ENCODE measurements around the gene PTGIS.

Gene PTGIS

DNA sequence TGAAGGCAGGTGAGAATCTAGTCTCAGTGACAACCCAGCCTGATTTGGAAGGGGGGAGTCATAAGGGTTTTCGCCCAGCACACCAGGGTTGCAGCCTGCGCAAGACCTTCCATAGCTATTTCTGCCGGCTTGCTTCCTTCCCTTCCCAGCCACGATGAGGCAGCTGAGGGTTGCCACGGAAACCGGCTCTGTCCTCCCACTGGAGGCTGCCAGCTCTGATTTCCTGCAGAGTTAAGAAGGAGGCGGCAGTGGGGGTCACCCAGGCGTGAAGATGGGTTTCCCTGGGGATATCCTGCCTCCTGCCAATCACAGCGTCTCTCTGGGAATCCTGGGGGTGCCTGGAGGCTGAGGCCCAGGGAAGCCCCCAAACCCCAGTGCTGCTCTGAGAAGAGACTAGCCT lies 62.4 kb downstream of the PTGIS start:
- peak overlapping the region in 5 of 11 experiments; percentile 26 to 46 (median 41); a peak in 4 of 22 replicates for H3K9ac ChIP-seq
- no peaks in the 10 kb centered on the region for H3K27me3 ChIP-seq
- H3K9me3 ChIP-seq (replicated peaks in 1 of 11): peaks cover 0 to 6% (median 0%) of the 10 kb centered on the region in 11 experiments; a peak in 5 of 22 replicates
- peak overlapping the region; percentile 58 to 98 (median 83) for H3K4me2 ChIP-seq
- peak overlapping the region in 5 of 10 experiments; percentile 26 to 47 (median 36); a peak in 8 of 20 replicates for H3K4me3 ChIP-seq
- H3K27ac ChIP-seq: peak overlapping the region in 6 of 11 experiments; percentile 0 to 62 (median 42); a peak in 10 of 22 replicates
- peak in 4 of 11 experiments; percentile 15 to 83 (median 60); a peak in 7 of 22 replicates for TF ChIP-seq Cebpa-rat (IDR thresholded peaks at IDR 0.05)
- H3K36me3 ChIP-seq: no peaks in the 10 kb centered on the region
- H4K20me1 ChIP-seq: peaks cover 0 to 4% (median 0%) of the 10 kb centered on the region in 11 experiments; a peak in 2 of 22 replicates
- peaks cover 19 to 67% (median 58%) of the 10 kb centered on the region in 10 experiments for H3K4me1 ChIP-seq

DNA sequence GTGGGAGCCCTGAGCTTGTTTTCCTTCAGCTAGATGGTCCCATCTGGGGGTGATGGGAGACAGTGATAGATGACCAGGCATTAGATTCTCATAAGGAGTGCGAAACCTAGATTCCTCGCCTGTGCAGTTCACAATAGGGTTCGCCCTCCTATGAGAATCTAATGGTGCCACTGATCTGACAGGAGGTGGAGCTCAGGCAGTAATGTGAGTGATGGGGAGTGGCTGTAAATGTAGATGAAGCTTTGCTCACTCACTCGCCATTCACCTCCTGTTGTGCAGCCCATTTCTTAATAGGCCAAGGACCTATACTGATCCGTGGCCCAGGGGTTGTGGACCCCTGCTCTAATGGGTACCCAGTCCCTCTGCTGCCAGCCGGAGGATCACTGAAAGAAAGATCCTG lies 64.8 kb downstream of the PTGIS start:
- no peak overlapping the region for H3K4me3 ChIP-seq
- H3K4me1 ChIP-seq: peaks cover 19 to 52% (median 49%) of the 10 kb centered on the region in 10 experiments
- H3K36me3 ChIP-seq: no peaks in the 10 kb centered on the region
- no peaks in the 10 kb centered on the region for H3K27me3 ChIP-seq
- TF ChIP-seq Cebpa-rat (IDR thresholded peaks at IDR 0.05): no peak
- no peak overlapping the region for H3K9ac ChIP-seq
- H3K27ac ChIP-seq: peak overlapping the region in 1 of 11 experiments; percentile 20; a peak in 1 of 22 replicates
- H4K20me1 ChIP-seq: peaks cover 0 to 4% (median 0%) of the 10 kb centered on the region in 11 experiments; a peak in 2 of 22 replicates
- peaks cover 0 to 7% (median 4%) of the 10 kb centered on the region in 11 experiments; a peak in 6 of 22 replicates for H3K9me3 ChIP-seq (replicated peaks in 1 of 11)
- peak overlapping the region in 8 of 11 experiments; percentile 25 to 98 (median 82); a peak in 10 of 22 replicates for H3K4me2 ChIP-seq

DNA sequence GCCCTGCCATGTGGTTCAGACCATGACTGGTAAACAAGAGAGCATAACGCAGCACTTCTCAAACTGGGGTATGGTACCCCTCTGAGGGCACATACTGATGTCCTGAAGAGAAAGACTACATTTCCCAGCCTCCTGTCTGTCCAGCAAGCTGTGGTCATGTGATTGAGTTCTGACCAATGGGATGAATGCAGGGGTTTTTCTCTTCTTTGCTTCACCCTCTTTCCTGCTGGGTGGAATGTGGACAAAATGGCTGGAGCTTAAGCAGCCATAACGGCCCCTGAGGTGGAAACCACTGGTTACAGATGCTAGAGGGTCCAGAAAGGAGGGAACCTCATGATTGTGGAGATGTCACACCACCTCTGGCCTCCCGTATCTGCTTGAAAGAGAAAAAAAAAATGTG lies 66.0 kb downstream of the PTGIS start:
- Histone ChIP-seq H3K36me3 (no peaks in the 10 kb centered on the region), H3K27me3 (no peaks in the 10 kb centered on the region), H4K20me1 (peaks cover 0 to 4% (median 0%) of the 10 kb centered on the region in 11 experiments; a peak in 1 of 22 replicates), H3K9ac (no peak overlapping the region), H3K9me3 (replicated peaks in 1 of 11) (peaks cover 0 to 9% (median 4%) of the 10 kb centered on the region in 11 experiments; a peak in 6 of 22 replicates), H3K4me1 (peaks cover 19 to 39% (median 37%) of the 10 kb centered on the region in 10 experiments), H3K4me3 (no peak overlapping the region), H3K27ac (no peak overlapping the region), H3K4me2 (no peak overlapping the region)
- TF ChIP-seq Cebpa-rat (IDR thresholded peaks at IDR 0.05): no peak

DNA sequence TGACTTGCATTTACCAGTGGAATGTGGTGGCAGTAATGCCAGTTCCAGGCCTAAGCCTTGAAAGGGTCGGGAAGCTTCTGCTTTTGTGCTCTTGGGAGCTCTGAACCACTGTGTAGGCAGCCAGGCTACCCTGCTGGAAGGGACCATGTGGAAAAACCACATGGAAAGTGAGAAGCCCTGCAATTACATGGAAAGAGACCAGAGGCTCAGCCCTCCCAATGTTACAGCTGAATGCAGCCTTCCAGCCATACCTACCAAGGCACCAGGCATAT lies 70.6 kb downstream of the PTGIS start:
- Histone ChIP-seq H4K20me1 (no peaks in the 10 kb centered on the region), H3K9ac (no peak overlapping the region), H3K27ac (no peak overlapping the region), H3K4me3 (no peak overlapping the region), H3K4me1 (no peaks in the 10 kb centered on the region), H3K27me3 (no peaks in the 10 kb centered on the region), H3K36me3 (no peaks in the 10 kb centered on the region), H3K4me2 (no peak overlapping the region), H3K9me3 (replicated peaks in 1 of 11) (peaks cover 0 to 9% (median 4%) of the 10 kb centered on the region in 11 experiments; a peak in 6 of 22 replicates)
- no peak for TF ChIP-seq Cebpa-rat (IDR thresholded peaks at IDR 0.05)

DNA sequence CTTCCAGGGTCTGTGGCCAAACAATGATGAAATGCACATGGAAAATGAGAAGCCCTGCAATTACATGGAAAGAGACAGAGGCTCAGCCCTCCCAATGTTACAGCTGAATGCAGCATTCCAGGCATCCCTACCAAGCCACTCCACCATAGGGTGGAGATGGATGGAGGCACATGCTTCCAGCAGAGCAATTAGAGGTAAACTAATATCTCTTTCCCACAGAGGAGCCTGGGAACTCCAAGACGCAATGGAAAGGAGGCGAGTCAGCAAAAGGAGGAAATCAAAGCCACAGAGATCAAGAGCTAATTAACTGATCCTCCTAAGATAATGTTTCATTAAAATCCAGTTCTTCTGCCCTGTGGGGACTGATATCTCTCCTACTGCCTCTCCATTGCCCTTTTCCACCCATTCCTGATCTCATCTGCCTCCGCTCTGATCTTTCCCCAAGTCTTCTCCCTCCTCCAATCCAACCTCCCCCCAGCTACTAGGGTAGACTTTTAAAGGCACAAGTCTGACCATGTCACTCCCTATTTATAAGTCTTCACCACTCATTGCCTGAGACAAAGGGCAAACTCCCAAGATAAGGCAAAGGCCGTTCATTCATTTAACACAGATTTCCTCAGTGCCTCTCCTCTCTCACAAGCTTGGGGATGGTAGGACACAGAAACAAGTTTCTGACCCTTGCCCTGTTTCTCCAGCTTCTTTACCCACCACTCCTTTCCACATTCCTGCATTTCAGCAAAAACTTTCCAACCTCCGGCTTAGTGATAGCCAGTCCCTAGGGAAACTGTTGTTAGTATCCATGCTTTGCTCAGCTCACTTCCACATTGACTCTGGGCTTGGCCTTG lies 71.2 kb downstream of the PTGIS start:
- TF ChIP-seq Cebpa-rat (IDR thresholded peaks at IDR 0.05): no peak
- H3K9ac ChIP-seq: no peak overlapping the region
- no peaks in the 10 kb centered on the region for H4K20me1 ChIP-seq
- no peak overlapping the region for H3K4me3 ChIP-seq
- H3K36me3 ChIP-seq: no peaks in the 10 kb centered on the region
- peaks cover 0 to 9% (median under 1%) of the 10 kb centered on the region in 11 experiments; a peak in 5 of 22 replicates for H3K9me3 ChIP-seq (replicated peaks in 1 of 11)
- no peak overlapping the region for H3K27ac ChIP-seq
- no peaks in the 10 kb centered on the region for H3K4me1 ChIP-seq
- no peak overlapping the region for H3K4me2 ChIP-seq
- H3K27me3 ChIP-seq: no peaks in the 10 kb centered on the region

DNA sequence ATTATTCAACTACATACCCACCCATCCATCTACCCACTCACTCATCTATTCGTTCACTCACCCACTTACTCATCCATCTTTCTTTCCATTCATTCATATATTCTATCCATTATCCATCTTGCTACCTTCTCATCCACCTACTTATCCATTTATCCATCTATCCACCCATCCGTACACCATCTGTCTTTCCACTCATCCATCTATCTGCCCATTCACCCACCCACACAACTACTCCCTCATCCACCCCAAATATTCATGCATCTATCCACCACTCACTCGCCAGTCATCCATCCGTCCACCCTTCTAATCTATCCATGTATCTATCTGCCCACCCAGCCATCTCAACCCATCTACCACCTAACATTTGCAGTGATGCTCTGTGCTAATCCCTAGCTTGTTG lies 71.9 kb downstream of the PTGIS start:
- H3K36me3 ChIP-seq: no peaks in the 10 kb centered on the region
- peaks cover 0 to 13% (median 0%) of the 10 kb centered on the region in 11 experiments; a peak in 4 of 22 replicates for H3K9me3 ChIP-seq (replicated peaks in 1 of 11)
- TF ChIP-seq Cebpa-rat (IDR thresholded peaks at IDR 0.05): no peak
- H3K27ac ChIP-seq: no peak overlapping the region
- H3K4me1 ChIP-seq: no peaks in the 10 kb centered on the region
- no peak overlapping the region for H3K4me2 ChIP-seq
- H3K27me3 ChIP-seq: no peaks in the 10 kb centered on the region
- H3K9ac ChIP-seq: no peak overlapping the region
- H3K4me3 ChIP-seq: no peak overlapping the region
- no peaks in the 10 kb centered on the region for H4K20me1 ChIP-seq

DNA sequence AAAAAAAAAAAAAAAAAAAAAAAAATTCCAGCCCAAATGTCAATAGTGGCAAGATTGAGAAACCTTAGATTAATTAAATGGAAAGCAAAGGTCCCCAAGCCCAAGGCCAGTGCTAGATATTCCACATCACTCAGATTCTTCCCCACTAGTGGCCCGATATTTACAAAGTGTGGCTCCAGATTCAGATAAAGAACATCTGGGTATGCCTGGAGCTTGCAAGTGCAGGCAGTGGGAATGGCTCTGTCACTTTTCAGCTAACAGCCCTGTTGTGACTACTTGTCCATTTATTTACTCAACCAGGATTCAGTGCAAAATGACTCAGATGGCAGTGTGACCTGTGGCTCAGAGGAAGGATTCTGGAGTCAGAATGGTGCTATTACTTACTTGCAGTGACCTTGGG lies 77.2 kb downstream of the PTGIS start:
- peaks cover 0 to 9% (median 2%) of the 10 kb centered on the region in 11 experiments; a peak in 8 of 22 replicates for H3K27me3 ChIP-seq

DNA sequence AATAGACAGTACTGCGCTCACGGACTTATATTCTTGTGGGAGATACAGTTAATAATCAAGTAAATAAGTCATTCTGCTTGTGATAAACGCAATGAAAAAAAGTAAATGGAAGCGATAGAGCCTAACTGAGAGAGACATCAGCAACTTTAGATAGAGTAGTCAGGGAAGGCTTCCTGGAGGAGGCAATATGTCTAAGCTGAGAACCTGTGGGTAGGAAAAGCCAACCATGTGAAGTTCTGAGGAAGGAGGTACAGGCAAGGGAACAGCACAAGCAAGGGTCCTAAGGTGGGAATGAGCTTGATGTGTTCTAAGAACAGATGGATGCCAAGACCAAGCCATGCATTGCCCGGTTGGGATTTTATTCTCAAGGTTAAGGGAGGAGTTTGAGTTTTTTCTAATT lies 78.2 kb downstream of the PTGIS start:
- peaks cover 7 to 19% (median 11%) of the 10 kb centered on the region in 11 experiments; a peak in 21 of 22 replicates for H3K27me3 ChIP-seq
- no peak overlapping the region for H3K4me3 ChIP-seq
- peaks cover 0 to 4% (median 0%) of the 10 kb centered on the region in 11 experiments; a peak in 1 of 22 replicates for H3K9me3 ChIP-seq (replicated peaks in 1 of 11)
- H3K4me2 ChIP-seq: no peak overlapping the region
- no peak overlapping the region for H3K9ac ChIP-seq
- peaks cover 0 to 3% (median 0%) of the 10 kb centered on the region in 11 experiments; a peak in 1 of 22 replicates for H4K20me1 ChIP-seq
- H3K27ac ChIP-seq: no peak overlapping the region
- H3K36me3 ChIP-seq: no peaks in the 10 kb centered on the region
- no peaks in the 10 kb centered on the region for H3K4me1 ChIP-seq
- TF ChIP-seq Cebpa-rat (IDR thresholded peaks at IDR 0.05): no peak

More for the DNA sequence above, 77.2 kb downstream of the PTGIS start:
- H3K27ac ChIP-seq: no peak overlapping the region
- peaks cover 0 to 4% (median 0%) of the 10 kb centered on the region in 11 experiments; a peak in 1 of 22 replicates for H3K9me3 ChIP-seq (replicated peaks in 1 of 11)
- no peak for TF ChIP-seq Cebpa-rat (IDR thresholded peaks at IDR 0.05)
- no peak overlapping the region for H3K4me2 ChIP-seq
- H4K20me1 ChIP-seq: peaks cover 0 to 3% (median 0%) of the 10 kb centered on the region in 11 experiments; a peak in 1 of 22 replicates
- H3K9ac ChIP-seq: no peak overlapping the region
- no peak overlapping the region for H3K4me3 ChIP-seq
- H3K4me1 ChIP-seq: no peaks in the 10 kb centered on the region
- no peaks in the 10 kb centered on the region for H3K36me3 ChIP-seq

DNA sequence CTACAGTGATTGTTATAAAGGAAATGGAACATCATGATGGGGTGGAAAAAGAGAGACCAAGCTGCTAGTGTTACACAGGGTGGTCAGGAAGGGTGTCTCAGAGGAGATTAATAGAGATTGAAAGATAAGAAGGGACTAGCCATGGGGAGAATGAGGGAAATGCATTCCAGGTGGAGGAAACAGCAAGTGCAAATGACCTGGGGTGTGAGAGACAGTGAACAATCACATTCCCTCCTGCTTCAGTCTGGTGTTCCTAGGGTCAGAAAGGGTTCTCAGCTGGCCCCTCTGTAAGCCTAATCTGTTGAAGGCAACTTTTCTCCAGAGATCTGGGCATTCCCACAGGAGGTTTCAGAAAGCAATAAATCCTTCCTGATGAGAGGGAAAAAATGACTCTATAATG lies 81.9 kb downstream of the PTGIS start:
- no peak for TF ChIP-seq Cebpa-rat (IDR thresholded peaks at IDR 0.05)
- H4K20me1 ChIP-seq: peaks cover 0 to 26% (median 6%) of the 10 kb centered on the region in 11 experiments; a peak in 11 of 22 replicates
- H3K36me3 ChIP-seq: no peaks in the 10 kb centered on the region
- peaks cover 34 to 49% (median 39%) of the 10 kb centered on the region in 11 experiments for H3K27me3 ChIP-seq
- no peaks in the 10 kb centered on the region for H3K9me3 ChIP-seq (replicated peaks in 1 of 11)
- peaks cover 4 to 12% (median 7%) of the 10 kb centered on the region in 10 experiments; a peak in 13 of 20 replicates for H3K4me1 ChIP-seq
- H3K27ac ChIP-seq: no peak overlapping the region
- no peak overlapping the region for H3K4me2 ChIP-seq
- no peak overlapping the region for H3K4me3 ChIP-seq
- no peak overlapping the region for H3K9ac ChIP-seq

Measured in BLaER1 treated with 17β-estradiol and CSF1 and Interleukin-3, amounts not matched to agents 10 nM and 100 nM (cell line).